Measurements from ENCODE around the gene OGFR. TPM values are rescaled to one million over a fixed set of nuclear protein-coding genes. Genes with fewer than 3 reads are reported as not detected.

Gene OGFR
- total RNA-seq, 1 donor from 2014 or later: 47.3 TPM

DNA sequence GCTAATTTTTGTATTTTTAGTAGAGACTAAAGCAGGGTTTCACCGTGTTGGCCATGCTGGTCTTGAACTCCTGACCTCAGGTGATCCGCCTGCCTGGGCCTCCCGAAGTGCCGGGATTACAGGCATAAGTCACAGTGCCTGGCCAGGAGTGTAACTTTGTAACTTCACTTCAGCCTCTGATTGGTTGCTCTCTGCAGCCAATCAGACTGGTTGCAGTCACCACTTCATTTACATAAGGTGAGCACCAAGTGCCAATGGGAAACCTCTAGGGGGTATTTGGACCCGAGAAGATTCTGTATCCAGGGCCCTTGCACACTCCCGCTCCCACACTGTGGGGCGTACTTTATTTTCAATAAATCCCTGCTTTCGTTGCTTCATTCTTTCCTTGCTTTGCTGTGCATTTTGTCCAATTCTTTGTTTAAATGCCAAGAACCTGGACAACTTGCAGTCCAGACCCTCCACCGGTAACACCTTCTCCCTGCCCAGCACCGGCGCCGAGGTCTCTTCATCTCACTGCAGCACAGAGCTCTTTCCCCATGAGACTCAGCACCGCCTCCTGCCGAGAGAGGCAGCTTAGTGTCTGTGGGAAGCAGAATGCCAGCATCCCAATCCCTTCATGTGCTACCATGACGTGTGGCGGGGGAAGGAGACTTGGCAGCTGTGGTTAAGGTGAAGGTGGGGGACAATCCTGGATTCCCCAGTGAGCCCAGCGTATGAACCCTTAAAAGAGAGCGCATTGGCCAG, 22.3 kb upstream of the OGFR start:
- DNase-seq (ENCODE audit: low spot score): no peak

- DNase-seq (ENCODE audit: low spot score): no peak
Observed at GRCh38 chr20:62782893-62783278, 21.7 kb upstream of the OGFR start.

- DNase-seq (ENCODE audit: low spot score): no peak
Observed at GRCh38 chr20:62784497-62784896, 20.1 kb upstream of the OGFR start.

GRCh38 chr20:62785393-62785792, 19.2 kb upstream of the OGFR start:
- no peak for DNase-seq (ENCODE audit: low spot score)

- DNase-seq (ENCODE audit: low spot score): no peak
Observed at GRCh38 chr20:62786157-62786556, 18.5 kb upstream of the OGFR start.

GRCh38 chr20:62787321-62787720, 17.3 kb upstream of the OGFR start:
- no peak for DNase-seq (ENCODE audit: low spot score)

DNA sequence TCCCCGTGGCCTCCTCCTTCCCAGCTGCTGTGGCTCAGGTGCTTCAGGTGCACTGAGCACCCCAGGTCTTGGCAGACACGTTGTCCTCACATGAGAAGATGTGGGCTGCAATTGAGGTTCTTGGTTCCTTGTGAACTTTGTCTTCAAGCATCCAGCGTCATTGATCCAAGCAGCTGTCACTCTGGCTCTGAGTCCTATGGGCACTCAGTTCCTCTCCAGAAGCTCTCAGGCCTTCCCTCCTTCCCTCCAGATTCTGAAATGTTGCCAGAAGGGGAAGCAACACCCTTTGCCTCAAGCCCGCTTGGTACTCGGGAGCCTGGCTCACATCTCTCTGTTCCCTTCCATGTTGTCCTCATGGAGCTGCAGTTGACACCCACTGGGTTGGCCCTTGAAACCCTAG, 16.8 kb upstream of the OGFR start:
- DNase-seq (ENCODE audit: low spot score): no peak

DNA sequence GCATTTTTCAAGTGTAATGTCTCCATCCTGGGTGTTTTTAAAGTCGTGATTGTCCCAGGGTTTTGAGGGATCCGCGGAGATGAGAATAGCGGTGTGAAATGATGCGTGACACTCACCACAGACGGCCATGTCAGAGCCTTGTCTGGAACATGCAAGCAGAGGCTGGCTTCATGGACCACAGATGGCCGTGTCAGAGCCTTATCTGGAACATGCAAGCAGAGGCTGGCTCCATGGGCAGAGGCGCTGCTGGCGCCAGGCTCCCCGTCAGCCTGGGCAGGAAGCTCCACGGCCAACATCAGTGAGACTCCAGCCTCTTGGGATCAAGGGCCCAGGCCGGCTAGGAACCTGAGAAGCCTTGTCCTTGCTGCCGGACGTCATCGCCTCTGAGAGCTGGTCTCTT, 16.0 kb upstream of the OGFR start:
- DNase-seq (ENCODE audit: low spot score): no peak

GRCh38 chr20:62790075-62790474, 14.6 kb upstream of the OGFR start:
- DNase-seq (ENCODE audit: low spot score): no peak

GRCh38 chr20:62791301-62792181, 13.1 kb upstream of the OGFR start:
- DNase-seq (ENCODE audit: low spot score): no peak

- DNase-seq (ENCODE audit: low spot score): no peak
Observed at GRCh38 chr20:62792182-62792939, 12.3 kb upstream of the OGFR start.

DNA sequence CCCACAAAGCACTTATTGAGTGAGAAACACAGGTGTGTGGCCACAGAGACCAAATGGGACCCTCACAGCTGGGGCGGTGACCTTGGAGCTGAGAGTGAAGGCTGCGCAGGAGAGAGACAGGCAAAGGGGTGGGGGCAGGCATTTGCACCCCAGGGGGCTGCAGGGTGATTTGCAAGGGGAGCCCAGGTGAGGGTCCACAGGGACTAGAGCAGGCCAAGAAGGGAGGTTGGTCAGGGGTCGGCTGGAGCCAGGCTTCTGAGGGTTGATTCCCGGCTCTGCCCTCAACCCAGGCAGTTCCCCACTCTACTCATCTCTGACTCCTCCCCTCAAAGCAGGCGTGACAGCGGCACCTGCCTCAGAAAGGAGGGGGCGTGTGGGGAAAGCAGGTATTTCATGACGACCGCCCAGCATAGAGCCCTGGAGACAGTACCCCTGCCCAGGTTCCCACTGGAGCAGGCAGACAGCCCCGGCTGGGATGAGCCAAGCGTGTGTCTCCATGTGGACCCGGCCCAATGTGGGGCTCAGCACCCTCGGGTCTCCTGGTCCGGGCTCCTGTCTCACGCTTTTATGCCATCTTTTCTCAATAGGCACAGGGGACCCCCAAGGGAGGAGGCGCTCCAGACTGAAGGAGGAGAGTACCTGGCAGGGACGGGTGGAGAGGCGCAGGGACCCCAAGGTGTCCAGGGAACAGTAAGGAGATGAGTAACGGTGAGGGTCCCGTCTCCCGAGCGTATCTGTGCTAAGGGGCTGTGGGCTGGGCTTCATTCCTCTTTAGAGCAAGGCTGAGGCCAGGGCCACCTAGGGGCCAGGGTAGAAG, 11.5 kb upstream of the OGFR start:
- no peak for DNase-seq (ENCODE audit: low spot score)

- peak; percentile 92 for DNase-seq (ENCODE audit: low spot score)
Observed at GRCh38 chr20:62793757-62794006, 11.0 kb upstream of the OGFR start.

DNA sequence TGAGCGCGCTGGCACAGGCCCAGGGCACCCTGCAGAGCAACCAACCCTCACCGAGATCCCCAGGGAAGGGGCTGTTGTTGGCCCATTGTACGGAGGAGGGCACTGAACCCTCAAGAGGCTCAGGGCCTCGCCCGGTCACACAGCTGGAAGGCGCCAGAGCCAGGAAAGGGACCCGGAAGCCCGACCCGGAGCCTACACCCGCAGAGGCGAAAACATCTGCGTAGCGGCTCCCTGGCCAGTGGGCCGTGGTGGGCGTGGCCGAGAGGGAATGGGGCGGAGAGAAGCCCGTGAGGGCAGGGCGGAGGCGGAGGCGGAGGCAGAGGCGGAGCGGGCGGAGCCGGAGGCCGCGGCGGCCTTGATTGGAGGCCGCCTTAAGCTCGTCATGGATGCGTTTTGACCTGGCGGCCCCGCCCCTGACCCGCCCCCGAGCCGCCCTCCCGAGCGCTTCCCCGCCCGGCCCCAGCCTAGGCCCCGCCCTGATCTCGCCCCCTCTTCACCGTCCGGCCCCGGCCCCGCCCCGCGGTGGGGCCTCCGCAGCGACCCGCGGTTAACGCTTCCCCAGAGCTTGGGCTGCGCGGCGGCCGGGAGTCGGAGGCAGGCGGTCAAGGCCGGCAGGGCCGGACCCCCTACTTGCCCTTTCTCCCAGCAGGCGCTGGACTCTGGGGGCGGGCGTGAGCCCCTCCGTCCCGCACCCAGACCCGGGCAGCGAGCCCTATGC, 10.5 kb upstream of the OGFR start:
- peak; percentile 98 for DNase-seq (ENCODE audit: low spot score)

- no peak for DNase-seq (ENCODE audit: low spot score)
Observed at GRCh38 chr20:62795023-62795761, 9.4 kb upstream of the OGFR start.

GRCh38 chr20:62796699-62797491, 7.7 kb upstream of the OGFR start:
- no peak for DNase-seq (ENCODE audit: low spot score)

DNA sequence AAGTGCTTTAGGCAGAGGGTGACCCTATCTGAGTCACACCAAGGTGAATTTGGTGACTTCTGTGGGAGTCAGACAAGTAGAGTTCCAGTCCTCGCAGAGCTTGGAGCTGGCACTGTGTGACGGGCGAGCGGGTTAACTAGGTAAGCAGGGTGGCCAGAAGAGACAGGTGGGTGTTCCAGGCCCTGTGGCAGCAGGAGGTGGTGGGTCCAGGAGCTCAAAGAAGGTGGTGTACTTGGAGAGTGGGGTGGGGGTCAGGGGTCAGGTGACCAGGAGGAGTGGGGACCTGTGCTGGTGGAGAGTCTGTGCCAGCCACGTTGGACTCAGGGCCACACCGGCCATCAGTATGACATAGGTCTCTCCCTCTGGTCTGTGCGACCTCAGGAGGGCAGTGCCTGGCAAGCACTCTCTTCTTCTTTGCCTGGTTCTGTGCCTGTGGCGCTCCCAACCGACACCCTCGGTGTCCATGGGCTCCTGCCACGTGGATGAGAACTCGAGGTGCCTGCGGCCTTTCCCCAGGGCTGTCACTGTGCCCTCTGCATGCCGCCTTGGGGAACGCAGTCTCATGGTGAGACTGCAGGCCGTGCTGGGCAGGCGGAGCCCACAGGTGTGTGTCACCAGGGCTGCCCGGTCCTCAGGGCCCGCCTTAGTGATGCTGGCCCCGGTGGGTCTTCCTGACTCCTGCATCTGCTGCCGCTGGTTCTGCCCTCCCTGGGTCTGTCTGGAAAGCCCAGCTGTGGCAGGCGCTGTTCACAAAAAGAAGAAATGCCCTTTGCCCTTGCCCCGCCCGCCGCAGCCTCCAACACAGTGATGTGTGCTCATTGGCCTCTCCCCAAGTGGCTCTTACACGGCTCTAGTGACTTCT, 6.7 kb upstream of the OGFR start:
- DNase-seq (ENCODE audit: low spot score): no peak

DNA sequence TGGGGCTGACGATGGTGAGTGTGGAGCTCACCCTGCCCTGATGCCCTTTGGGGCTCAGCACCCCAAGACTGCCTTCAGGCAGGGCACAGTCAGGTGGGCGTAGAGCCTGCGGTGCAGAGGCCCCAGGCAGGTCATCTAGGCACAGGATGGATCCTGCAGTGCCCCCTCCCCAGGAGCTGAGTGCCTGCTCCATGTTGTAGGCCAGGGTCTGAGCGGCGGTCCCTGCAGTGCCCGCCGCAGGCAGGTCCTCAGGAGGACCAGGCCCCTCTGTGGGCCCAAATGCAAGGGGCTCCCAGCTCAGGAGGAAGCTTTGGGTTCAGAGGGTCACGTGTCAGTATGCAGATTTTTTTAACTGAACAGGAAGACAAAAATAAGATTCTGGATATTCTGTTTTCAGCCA, 5.6 kb upstream of the OGFR start:
- DNase-seq (ENCODE audit: low spot score): no peak
